ENCODE results near the gene CCSER1.

Gene CCSER1

GRCh38 chr4:90982813-90983212, 855.6 kb downstream of the CCSER1 start:
- no peaks in the 10 kb centered on the region for H3K36me3 ChIP-seq (ENCODE audit: control insufficient read depth, low read length)
- no peak overlapping the region for H3K27ac ChIP-seq (ENCODE audit: low read depth, low read length)
- no peaks in the 10 kb centered on the region; the same call in 1 of the 2 replicates for H3K9me2 ChIP-seq (replicated peaks; ENCODE audit: control insufficient read depth, low read length)
- no peaks in the 10 kb centered on the region for H3K4me1 ChIP-seq (ENCODE audit: control insufficient read depth, low read length)
- no peaks in the 10 kb centered on the region for H3K79me2 ChIP-seq (ENCODE audit: control insufficient read depth, low read length)
- H3K4me3 ChIP-seq (ENCODE audit: low read length) = no peak overlapping the region
- H3K9me3 ChIP-seq (ENCODE audit: control insufficient read depth, insufficient read depth, low read length) = no peaks in the 10 kb centered on the region
- no peak for TF ChIP-seq EZH2phosphoT487 (IDR thresholded peaks at IDR 0.05; ENCODE audit: borderline replicate concordance, low read length)
- no peak for TF ChIP-seq CTCF (IDR thresholded peaks at IDR 0.05; ENCODE audit: low read depth, low read length, poor library complexity, severe bottlenecking)
- no peaks in the 10 kb centered on the region for H3K27me3 ChIP-seq (ENCODE audit: control insufficient read depth, low read length)
- no peak overlapping the region for H3K4me2 ChIP-seq (ENCODE audit: low read length)
- H4K20me1 ChIP-seq (ENCODE audit: control insufficient read depth, insufficient read depth, low read depth, low read length) = no peaks in the 10 kb centered on the region
- no peaks in the 10 kb centered on the region for H3F3A ChIP-seq (ENCODE audit: control insufficient read depth, insufficient read depth)

GRCh38 chr4:90990284-90990683, 863.1 kb downstream of the CCSER1 start:
- no peaks in the 10 kb centered on the region for H3K4me1 ChIP-seq (ENCODE audit: control insufficient read depth, low read length)
- H3K27me3 ChIP-seq (ENCODE audit: control insufficient read depth, low read length) = no peaks in the 10 kb centered on the region
- H3K4me2 ChIP-seq (ENCODE audit: low read length) = no peak overlapping the region
- no peak overlapping the region for H3K4me3 ChIP-seq (ENCODE audit: low read length)
- H3K79me2 ChIP-seq (ENCODE audit: control insufficient read depth, low read length) = no peaks in the 10 kb centered on the region
- H3F3A ChIP-seq (ENCODE audit: control insufficient read depth, insufficient read depth) = no peaks in the 10 kb centered on the region
- H3K9me2 ChIP-seq (replicated peaks; ENCODE audit: control insufficient read depth, low read length) = no peaks in the 10 kb centered on the region
- H3K27ac ChIP-seq (ENCODE audit: low read depth, low read length) = no peak overlapping the region
- H3K9me3 ChIP-seq (ENCODE audit: control insufficient read depth, insufficient read depth, low read length) = no peaks in the 10 kb centered on the region
- no peak for TF ChIP-seq EZH2phosphoT487 (IDR thresholded peaks at IDR 0.05; ENCODE audit: borderline replicate concordance, low read length)
- TF ChIP-seq CTCF (IDR thresholded peaks at IDR 0.05; ENCODE audit: low read depth, low read length, poor library complexity, severe bottlenecking) = no peak
- no peaks in the 10 kb centered on the region for H4K20me1 ChIP-seq (ENCODE audit: control insufficient read depth, insufficient read depth, low read depth, low read length)
- H3K36me3 ChIP-seq (ENCODE audit: control insufficient read depth, low read length) = no peaks in the 10 kb centered on the region

- H4K20me1 ChIP-seq (ENCODE audit: control insufficient read depth, insufficient read depth, low read depth, low read length) = no peaks in the 10 kb centered on the region
- no peaks in the 10 kb centered on the region for H3K4me1 ChIP-seq (ENCODE audit: control insufficient read depth, low read length)
- no peaks in the 10 kb centered on the region for H3F3A ChIP-seq (ENCODE audit: control insufficient read depth, insufficient read depth)
- no peaks in the 10 kb centered on the region for H3K79me2 ChIP-seq (ENCODE audit: control insufficient read depth, low read length)
- no peaks in the 10 kb centered on the region for H3K27me3 ChIP-seq (ENCODE audit: control insufficient read depth, low read length)
- no peaks in the 10 kb centered on the region for H3K9me3 ChIP-seq (ENCODE audit: control insufficient read depth, insufficient read depth, low read length)
- H3K4me3 ChIP-seq (ENCODE audit: low read length) = no peak overlapping the region
- H3K4me2 ChIP-seq (ENCODE audit: low read length) = no peak overlapping the region
- no peak overlapping the region for H3K27ac ChIP-seq (ENCODE audit: low read depth, low read length)
- H3K36me3 ChIP-seq (ENCODE audit: control insufficient read depth, low read length) = no peaks in the 10 kb centered on the region
- no peaks in the 10 kb centered on the region for H3K9me2 ChIP-seq (replicated peaks; ENCODE audit: control insufficient read depth, low read length)
- TF ChIP-seq CTCF (IDR thresholded peaks at IDR 0.05; ENCODE audit: low read depth, low read length, poor library complexity, severe bottlenecking) (no peak), EZH2phosphoT487 (IDR thresholded peaks at IDR 0.05; ENCODE audit: borderline replicate concordance, low read length) (no peak)
Measured at GRCh38 chr4:90992213-90992612, 865.0 kb downstream of the CCSER1 start.
